GM04504 (cell line): Measurements from ENCODE around the gene SYT2.
"Not testable (repeated sequence)": the region's sequence is repeated elsewhere in the genome, so short reads cannot be mapped to it uniquely, and the experiment has no call there.

Experiments used
- DNase-seq: peaks from one replicate; pipeline ENCODE4 v3.0.0-alpha.2; 2012; ENCODE audit warnings: low read depth

Gene SYT2

GRCh38 chr1:202545647-202546303, 164.5 kb downstream of the SYT2 start:
- not testable (repeated sequence) for DNase-seq

GRCh38 chr1:202544766-202545449, 165.3 kb downstream of the SYT2 start:
- not testable (repeated sequence) for DNase-seq

- peak; percentile 22 for DNase-seq
Measured at GRCh38 chr1:202543537-202543936, 166.7 kb downstream of the SYT2 start.

- DNase-seq = not testable (repeated sequence)
Measured at GRCh38 chr1:202542415-202542814, 167.8 kb downstream of the SYT2 start.

- DNase-seq = not testable (repeated sequence)
Measured at GRCh38 chr1:202540858-202541257, 169.4 kb downstream of the SYT2 start.
